ENCODE data around the gene BRIP1.
"Not testable (repeated sequence)": the region's sequence is repeated elsewhere in the genome, so short reads cannot be mapped to it uniquely, and the experiment has no call there.

Gene BRIP1

DNA sequence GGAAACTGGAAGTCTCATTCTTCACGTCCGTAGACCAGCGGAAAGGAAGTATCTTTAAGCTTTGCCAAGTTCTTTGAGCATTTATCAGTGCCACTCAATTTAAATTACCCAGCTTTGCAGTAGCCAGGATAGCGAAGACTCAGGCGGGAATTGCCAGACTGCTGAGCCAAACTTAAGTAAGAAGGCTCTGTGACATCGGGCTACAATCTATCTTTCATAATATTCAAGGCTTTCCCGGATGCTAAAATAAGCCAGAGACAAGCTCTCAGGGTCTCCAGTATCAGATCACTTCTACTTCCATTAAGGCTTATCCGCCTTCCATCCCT is 436 bp upstream of the BRIP1 start:
- DNase-seq (ENCODE audit: low spot score), result peak; percentile 19

DNA sequence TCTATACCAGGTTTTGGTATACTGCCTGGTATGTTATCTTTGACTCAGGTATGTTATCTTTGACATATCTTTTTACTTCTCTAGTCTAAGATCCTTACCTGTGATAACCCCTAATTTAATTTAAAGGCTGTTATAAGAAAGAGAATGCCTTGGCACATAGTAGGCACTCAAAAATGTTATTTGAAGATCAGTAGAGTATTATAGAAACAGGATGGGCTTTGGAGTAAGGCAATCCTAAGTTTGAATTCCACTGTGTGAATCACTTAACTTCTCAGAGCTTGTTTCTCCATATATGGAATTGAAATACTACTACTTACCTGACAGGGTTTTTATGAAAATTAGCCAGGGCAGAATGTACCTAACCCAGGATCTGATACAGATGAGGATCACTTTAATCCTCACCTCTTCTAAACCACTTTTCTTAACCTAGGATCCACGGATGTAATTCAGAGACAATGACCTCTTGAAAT is 1.2 kb downstream of the BRIP1 start:
- DNase-seq (ENCODE audit: low spot score), result peak; percentile 11

DNA sequence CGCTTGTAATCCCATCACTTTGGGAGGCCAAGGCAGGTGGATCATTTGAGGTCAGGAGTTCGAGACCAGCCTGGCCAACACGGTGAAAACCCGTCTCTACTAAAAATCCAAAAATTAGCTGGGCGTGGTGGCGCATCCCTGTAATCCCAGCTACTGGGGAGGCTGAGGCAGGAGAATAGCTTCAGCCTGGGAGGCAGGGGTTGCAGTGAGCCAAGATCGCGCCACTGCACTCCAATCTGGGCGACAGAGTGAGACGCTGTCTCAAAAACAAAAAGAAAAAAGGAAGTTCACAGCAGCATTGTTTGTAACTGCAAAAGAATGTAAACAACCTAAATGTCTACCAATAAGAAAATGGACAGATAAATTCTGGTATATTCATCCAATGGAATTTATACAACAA is 2.9 kb downstream of the BRIP1 start:
- DNase-seq (ENCODE audit: low spot score), result not testable (repeated sequence)

DNA sequence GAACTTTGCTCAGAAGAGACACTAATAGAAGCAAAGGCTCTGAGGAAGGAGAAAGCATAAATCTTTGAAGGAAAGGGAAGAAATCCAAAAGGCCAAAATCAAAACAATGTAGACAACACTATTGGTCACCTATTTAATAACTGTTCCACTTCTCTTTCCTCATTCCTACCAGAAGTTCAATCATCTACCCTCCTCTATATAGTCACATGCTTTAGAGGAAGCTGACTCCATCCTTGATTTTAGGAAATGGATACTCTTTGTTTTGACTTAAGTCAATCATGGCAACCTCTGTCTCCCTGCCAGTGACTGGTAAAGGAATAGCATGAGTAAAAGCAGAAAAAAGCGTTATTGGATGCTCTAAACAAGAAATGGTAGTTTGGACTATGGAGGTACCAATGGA is 7.3 kb downstream of the BRIP1 start:
- no peak for DNase-seq (ENCODE audit: low spot score)

DNA sequence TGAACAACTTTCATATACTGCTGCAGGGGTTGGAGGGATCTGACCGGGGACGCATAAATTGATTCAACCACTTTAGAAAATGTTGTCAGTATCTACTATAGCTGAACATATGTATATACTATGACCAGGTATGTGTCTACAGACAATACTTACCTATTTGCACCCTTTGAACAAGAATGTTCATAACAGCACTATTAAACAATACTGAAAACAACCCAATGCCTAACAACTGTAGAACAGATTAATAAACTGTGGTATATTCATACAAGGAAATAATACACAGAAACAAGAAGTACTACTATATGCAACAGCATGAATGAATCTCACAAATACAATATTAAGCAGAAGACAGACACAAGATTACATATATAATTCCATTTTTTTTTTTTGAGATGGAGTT is 10.5 kb downstream of the BRIP1 start:
- no peak for DNase-seq (ENCODE audit: low spot score)

DNA sequence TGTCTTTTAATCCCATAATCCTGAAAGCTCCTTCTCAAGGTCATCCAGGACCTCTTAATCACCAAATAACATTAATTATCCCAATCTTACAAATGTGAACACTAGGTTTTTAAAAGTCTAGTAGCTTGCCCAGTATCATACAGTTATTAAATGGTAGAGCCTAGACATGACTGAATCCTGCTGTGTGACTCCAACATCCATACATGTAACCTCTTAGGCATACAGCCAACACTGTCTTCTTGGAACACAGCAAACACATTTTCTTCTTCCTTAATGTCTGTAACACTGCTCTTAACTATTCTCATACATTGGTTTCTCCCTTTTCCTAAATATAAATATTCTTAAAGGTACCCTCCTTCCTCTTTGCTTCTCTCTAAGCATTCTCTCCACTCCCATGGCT is 13.7 kb downstream of the BRIP1 start:
- no peak for DNase-seq (ENCODE audit: low spot score)

DNA sequence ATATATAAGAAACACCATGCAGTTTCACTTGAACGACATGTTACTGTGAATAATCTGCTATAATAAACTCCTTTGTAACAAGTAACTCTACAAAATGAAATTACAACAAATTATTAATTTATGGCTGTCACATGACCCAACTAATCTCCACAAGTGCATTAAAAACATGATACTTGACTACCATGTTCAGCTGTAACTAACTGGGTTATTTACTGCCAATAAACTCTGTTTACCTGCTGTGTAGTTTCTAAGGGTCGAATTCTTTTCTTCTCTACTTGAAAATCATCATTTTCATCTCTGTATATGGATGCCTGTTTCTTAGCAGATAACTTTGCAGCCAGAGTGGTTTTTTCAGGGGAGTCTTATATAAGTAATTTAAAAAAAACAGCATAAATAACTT is 14.4 kb downstream of the BRIP1 start:
- DNase-seq (ENCODE audit: low spot score), result no peak

DNA sequence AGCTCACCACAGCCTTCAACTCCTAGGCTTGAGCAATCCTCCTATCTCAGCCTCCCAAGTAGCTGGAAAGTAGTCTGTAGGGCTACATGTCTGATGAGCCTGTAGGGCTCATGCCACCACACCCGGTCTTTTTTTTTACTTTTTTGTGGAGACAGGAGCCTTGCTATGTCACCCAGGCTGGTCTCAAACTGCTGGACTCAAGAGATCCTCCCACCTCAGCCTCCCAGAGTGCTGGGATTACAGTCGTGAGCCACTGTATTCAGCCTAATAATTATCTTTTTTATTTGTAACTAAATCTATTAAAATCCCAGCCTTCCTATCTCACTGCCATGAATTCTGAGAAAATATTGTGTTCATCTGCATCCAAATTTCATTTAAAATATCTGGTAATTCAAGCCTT is 15.1 kb downstream of the BRIP1 start:
- no peak for DNase-seq (ENCODE audit: low spot score)

DNA sequence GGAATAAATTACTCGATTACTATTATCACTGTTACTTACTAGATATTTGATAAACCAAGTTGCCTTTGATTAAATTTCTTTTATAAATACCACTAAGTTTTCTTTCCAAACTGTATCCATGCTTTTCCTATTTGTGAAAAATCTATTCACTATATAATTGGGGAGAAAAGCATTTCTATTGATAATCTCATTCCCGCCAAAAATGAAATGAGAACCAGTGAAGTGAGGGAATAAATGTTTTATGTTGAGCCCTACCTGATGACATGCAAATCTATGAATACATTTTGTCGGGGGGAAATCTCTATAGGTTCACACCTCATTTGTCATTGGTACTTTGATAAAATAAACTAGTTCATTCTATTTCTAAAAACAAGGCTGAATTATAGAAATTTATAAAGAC is 15.7 kb downstream of the BRIP1 start:
- DNase-seq (ENCODE audit: low spot score), result no peak

DNA sequence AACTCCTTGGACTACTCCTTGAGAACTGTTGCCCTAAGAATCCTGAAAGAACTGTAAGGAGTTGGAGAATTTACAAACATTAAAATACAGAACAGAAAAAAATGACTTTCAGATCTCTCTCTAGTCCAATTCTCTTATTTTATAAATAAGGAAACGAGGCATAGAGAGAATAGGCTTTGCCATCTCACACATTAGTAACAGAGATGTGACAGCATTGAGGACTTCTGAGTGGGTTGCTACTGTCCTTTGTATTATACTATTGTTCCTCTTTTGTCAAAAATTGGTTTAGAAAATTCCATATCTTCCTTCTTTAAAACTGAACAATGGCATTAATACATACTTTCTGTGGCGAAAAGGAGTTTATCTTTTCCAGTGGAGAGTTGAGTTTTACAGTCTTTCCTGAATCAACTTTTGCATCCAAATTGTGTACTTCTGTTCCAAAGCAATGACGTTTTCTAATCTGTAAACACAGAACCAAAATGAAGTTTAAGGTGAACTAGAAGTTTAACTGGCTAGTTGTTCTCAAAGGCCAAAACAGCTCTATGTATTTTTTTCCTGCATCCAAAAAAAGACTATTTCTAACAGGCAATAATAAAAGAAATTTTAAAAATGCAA is 16.5 kb downstream of the BRIP1 start:
- no peak for DNase-seq (ENCODE audit: low spot score)

DNA sequence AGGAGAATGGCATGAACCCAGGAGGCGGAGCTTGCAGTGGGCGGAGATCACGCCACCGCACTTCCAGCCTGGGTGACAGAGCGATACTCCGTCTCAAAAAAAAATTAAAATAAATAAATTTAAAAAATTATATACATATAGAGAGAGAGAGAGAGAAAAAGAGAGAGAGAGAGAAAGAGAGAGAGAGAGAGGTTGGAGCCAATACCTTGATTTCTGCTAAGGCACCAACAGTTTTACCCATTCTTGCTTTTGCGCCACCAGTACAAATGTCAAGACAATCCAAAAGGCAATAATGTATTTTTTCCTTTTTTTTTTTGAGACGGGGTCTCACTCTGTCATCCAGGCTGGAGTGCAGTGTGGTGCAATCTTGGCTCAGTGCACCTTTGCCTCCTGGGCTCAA is 17.2 kb downstream of the BRIP1 start:
- DNase-seq (ENCODE audit: low spot score), result no peak

DNA sequence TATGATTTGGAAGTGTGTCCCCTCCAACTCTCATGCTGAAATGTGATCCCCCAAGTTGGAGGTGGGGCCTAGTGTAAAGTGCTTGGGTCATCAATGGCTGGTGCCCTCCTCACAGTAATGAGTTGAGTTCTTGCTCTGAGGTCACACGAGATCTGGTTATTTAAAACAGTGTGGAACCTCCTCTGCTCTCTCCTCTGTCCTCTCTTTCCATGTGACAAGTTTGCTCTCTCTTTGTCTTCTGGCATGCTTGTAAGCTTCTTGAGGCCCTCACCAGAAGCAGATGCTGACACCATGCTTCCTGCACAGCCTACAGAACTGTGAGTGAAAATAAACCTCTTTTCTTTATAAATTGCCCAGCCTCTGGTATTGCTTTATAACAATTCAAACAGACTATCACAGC is 19.9 kb downstream of the BRIP1 start:
- no peak for DNase-seq (ENCODE audit: low spot score)

DNA sequence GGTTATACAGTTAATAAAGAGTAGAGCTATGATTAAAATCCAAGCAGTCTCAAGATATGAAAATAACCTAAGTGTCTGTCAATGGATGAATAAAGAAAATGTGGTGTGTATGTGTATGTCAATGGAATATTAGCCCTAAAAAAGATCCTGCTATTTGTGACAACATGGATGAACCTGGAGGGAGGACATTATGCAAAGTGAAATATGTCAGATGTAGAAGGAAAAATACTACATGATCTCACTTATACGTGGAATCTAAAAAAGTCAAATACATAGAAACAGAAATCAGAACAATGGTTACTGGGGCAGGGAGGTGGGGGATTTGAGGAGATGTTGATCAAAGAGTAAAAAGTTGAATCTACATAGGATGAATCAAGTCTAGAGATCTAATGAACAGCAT is 20.4 kb downstream of the BRIP1 start:
- DNase-seq (ENCODE audit: low spot score), result no peak

DNA sequence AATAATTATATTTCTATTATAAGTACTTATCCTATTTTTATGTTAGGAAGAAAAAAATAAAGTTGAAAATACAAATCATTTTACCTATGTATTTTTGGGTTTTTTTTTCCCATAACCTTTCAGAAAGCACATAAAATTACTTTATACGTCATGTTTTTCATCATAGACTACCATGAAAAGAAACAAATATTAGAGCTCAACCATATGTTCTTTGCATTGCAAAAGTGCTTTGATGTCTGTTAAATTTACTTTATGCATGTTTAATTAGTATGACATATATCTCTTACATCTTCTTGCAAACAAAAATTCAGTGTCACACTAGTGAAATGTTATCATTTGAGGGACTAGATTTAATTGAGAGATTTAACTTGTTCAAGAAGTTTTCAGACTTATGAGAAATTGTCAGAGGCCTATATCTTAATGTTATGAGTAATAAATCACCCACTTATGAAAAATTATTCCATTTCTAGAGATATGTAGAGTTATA is 24.0 kb downstream of the BRIP1 start:
- DNase-seq (ENCODE audit: low spot score), result no peak

DNA sequence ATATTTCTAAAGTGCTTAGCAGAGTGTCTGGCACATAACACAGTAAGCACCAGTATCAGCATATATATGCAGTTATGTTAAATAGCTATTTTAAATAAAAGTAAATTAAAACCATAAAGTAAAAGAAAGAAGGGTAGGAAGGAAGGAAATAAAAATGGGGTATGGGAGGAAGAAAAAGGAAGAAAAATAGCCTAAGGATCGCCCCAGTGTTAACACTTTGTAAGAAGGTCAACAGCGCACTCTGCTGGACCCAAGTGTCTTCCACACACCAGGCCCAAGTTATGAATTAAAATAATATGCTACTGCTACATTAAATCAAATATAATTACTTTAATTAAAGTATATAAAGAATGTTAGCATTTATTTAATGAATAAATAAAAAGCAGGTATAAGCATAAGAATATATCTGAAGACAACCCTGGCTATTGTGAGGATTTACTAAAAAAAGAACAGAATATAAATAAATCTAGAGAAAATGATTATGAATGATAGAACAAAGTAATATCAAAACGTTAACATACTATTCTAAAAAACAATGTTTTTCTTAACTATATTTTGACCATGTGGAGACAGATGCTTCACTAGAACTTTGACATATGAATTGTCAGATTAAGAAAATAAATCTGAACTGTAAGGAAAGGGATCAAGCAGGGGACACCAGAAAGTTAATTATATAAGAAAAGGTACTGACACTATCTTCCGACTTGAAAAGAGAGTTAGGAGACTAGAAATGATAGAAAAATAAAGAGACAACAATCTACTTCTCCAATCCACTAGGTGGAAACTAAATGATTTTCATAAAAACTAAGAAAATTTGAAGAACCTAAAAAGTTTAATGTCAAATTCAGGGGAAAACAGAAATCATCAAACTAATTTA is 25.9 kb downstream of the BRIP1 start:
- DNase-seq (ENCODE audit: low spot score), result peak; percentile 47

DNA sequence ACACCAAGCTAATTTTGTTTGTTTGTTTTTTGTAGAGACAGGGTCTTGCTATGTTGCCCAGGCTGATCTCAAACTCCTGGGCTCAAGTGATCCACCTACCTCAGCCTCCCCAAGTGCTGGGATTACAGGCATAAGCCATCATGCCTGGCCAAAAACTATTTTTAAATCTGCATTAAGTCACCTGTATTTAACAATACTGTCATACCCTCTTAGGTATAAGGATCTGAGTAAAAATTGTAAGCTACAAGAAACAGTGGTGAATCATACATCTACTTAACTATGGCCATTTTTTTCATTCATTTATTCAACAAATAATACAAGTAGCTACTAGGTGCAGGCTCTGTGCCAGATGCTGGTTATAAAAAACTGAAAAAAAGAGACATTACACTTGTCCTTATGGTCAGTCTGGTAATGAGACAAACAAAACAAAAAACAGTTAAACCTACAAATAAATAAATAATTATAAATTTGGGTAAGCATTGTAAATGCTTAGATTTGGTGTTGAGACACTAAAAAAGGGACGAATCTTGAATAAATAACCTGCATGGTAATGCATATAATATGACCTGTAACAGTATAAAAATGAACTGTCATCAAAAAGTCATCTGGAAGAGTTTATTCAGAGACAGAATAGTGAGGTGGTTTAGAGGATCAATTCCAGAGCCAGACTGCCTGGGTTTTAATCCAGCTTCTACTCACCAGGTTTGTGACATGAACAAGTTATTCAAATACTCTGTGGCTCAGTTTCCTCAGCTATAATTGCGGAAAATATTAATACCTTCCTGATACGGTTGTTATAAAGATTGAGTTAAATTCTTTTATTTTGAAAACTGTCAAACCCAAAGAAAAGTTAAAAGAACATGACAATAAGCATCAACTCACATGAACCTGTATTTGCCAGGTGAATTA is 26.8 kb downstream of the BRIP1 start:
- no peak for DNase-seq (ENCODE audit: low spot score)

DNA sequence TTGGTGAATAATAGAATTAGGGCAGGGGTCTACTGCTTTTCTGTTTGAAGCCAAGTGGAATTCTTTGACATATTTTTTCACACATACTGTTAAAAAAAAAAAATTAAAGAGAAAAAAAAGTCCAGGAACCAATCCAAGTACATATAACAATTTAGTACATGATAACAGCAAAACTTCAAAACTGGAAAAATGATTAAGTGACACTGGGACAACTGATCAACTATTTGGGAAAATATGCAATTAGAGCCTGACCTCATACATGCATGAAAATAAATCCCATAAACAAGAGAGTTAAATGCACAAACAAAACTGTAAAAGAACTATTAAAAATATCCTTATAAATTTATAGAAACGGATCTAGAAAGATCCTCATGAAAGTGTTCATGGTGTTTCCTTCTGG is 27.7 kb downstream of the BRIP1 start:
- DNase-seq (ENCODE audit: low spot score), result no peak

DNA sequence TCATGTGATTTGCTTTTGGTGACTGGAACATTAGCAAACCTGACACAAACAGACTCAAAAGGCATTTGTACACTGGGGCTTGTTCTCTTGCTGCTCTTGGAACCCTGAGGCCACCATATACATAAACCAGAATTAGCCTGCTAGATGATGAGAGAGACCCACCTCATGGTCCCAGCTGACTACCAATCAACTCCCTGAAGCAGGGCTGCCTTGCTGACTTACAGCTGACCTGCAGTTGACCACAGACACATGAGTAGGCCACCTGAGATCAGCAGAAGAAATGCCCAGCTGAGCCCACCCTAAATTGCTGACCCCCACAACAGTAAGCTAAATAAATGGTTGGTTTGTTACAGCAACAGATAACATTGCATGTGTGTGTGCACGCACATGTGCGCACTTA is 28.7 kb downstream of the BRIP1 start:
- DNase-seq (ENCODE audit: low spot score), result no peak

DNA sequence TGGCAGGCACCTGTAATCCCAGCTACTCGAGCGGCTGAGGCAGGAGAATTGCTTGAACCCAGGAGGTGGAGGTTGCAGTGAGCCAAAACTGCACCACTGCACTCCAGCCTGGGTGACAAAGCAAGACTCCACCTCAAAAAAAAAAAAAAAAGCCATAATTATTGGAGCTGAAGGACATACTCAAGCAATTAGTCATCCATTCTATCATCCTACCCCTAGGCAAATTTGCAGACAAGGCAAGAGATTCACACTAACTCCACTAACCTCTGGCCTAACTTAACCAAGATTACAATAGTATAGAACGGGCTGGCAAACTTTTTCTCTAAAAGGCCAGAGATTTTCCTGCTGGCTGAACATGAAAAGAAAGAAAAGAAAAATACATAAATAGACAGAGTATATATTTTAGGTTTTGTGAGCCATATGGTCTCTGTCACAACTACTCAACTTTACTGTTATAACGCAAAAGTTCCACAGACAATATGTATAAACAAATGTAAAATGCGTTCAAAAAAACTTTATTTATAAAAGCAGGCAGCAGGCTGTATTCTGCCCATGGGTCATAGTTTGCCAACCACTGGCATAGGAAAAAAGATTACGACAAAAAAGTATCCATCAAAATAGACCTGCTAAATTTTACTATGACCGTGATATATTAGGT is 29.7 kb downstream of the BRIP1 start:
- peak; percentile 34 for DNase-seq (ENCODE audit: low spot score)

DNA sequence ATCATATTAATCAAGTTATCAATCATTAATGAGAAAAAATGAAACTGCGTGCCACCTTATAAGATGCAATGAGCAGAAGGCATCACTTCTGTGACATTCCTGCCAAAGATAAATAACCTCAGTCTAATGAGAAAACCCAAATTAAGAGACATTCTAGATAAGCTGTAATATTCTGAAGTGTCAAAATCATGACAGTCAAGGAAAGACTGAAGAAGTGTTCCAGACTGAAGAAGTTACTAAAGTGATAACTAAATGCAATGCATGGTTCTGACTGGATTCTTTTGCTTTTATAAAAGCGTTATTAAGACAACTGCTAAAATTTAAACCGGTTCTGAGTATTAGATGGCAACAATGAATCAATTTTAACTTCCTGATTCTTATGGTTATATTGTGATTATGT is 30.9 kb downstream of the BRIP1 start:
- DNase-seq (ENCODE audit: low spot score), result no peak

DNA sequence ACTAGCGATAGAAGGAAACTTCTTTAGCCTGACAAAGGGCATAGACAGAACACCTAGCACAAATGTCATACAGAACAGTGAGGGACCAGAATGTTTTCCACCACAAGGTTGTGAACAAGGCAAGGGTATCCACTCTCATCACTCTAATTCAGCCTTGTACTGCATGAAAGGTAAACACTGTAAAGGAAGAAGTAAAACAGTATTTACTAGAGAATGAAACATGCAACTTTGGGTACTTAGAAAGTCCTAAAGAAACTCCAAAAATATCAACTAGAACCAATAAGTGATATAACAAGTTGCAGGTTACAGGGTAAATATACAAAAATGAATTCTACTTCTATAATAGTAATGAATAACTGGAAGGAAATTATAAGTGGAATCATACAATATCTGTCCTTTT is 32.2 kb downstream of the BRIP1 start:
- DNase-seq (ENCODE audit: low spot score), result no peak

DNA sequence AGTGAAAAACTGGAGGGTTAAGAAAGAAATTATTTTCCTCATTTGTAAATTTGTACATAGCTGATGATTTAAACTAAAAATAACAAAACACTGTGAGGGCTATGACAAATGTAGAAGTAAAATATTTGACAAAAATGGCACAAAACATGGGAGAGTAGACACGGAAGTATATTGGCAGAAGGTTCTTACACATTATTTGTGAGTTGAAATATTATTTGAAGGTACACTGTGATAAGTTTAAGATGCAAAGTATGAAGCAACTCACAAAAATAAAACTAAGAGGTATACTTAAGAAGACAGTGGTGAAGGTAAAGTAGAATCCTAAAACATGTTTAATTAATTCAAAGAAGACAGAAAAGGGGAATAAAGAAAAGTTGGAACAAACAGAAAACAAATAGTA is 34.6 kb downstream of the BRIP1 start:
- no peak for DNase-seq (ENCODE audit: low spot score)

Measured in hepatic stellate cell (primary cell).